Nephron progenitor cell (in vitro differentiated cells): ENCODE results near the gene DGUOK.

ENCODE experiments used
- DNase-seq: peaks from one replicate; pipeline ENCODE4 v3.0.0; 2021
- H3K27ac Mint-ChIP-seq: 2 replicates; pipeline ENCODE4 v1.8.0; 2021; ENCODE audit warnings: mild to moderate bottlenecking, moderate library complexity, mixed read lengths
- H3K27me3 Mint-ChIP-seq: 2 replicates; pipeline ENCODE4 v1.8.0; 2021; ENCODE audit warnings: mild to moderate bottlenecking, low read depth, mixed read lengths; ENCODE audit not compliant: poor library complexity
- H3K36me3 Mint-ChIP-seq: 2 replicates; pipeline ENCODE4 v1.8.0; 2021; ENCODE audit warnings: low read depth, mixed read lengths
- H3K4me1 Mint-ChIP-seq: 2 replicates; pipeline ENCODE4 v1.8.0; 2021; ENCODE audit warnings: mixed read lengths
- H3K4me3 Mint-ChIP-seq: 2 replicates; pipeline ENCODE4 v1.8.0; 2021; ENCODE audit warnings: mild to moderate bottlenecking, moderate library complexity, mixed read lengths
- H3K9me3 Mint-ChIP-seq: 2 replicates; pipeline ENCODE4 v1.8.0; 2021; ENCODE audit warnings: mild to moderate bottlenecking, moderate library complexity, mixed read lengths
- TF ChIP-seq, protein P1 (sequence below): fragments of 200-600 bp; sonication (generic); IDR thresholded peaks from 2 replicates; pipeline ENCODE4 v1.5.0; 2021; ENCODE audit warnings: antibody characterized with exemption

DGUOK gene

DNA sequence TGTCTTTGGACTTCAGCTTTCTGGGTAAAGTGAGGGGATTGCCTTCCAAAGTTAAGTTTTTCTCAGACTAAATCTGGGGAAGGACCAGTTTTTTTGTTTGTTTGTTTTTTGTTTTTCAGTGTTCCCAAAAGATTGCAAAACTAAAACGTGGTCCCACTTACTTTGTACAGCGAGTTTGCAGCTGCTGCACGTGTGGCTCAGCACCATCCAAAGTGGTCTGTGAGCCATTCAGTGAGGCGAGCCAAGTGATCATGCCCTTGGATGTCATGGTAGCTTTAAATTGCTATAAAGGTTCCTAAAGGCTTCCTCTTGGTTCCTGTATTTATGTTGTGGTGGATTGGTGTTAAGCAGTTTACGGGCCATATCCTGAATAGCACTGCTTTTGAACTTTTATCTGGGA is 81.0 kb downstream of the DGUOK start:
- TF ChIP-seq, protein P1, sequence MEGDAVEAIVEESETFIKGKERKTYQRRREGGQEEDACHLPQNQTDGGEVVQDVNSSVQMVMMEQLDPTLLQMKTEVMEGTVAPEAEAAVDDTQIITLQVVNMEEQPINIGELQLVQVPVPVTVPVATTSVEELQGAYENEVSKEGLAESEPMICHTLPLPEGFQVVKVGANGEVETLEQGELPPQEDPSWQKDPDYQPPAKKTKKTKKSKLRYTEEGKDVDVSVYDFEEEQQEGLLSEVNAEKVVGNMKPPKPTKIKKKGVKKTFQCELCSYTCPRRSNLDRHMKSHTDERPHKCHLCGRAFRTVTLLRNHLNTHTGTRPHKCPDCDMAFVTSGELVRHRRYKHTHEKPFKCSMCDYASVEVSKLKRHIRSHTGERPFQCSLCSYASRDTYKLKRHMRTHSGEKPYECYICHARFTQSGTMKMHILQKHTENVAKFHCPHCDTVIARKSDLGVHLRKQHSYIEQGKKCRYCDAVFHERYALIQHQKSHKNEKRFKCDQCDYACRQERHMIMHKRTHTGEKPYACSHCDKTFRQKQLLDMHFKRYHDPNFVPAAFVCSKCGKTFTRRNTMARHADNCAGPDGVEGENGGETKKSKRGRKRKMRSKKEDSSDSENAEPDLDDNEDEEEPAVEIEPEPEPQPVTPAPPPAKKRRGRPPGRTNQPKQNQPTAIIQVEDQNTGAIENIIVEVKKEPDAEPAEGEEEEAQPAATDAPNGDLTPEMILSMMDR: no peak
- Mint-ChIP-seq H3K36me3 (peaks cover 24% of the 10 kb centered on the region), H3K4me1 (peaks cover 74% of the 10 kb centered on the region), H3K4me3 (peak overlapping the region; percentile 54), H3K27ac (peak overlapping the region; percentile 29), H3K9me3 (no peaks in the 10 kb centered on the region), H3K27me3 (no peaks in the 10 kb centered on the region)
- DNase-seq: no peak
